ENCODE results near the gene CUL9. TPM values are rescaled to one million over a fixed set of nuclear protein-coding genes. Genes with fewer than 3 reads are reported as not detected.

CUL9 gene
- total RNA-seq, 4 donors from 2014 or later: 31.0 to 52.6 (median 38.8) TPM

- intact Hi-C loops (cut with DNase I; ENCODE audit: low total_unique reads): no loop called here
- TF ChIP-seq POLR2A (IDR thresholded peaks at IDR 0.05) (no peak), CTCF (IDR thresholded peaks at IDR 0.05) (no peak)
- Histone ChIP-seq H3K36me3 (no peaks in the 10 kb centered on the region), H3K27me3 (no peaks in the 10 kb centered on the region), H3K9me3 (no peaks in the 10 kb centered on the region), H3K27ac (no peak overlapping the region), H3K4me1 (no peaks in the 10 kb centered on the region), H3K4me3 (no peak overlapping the region)
- no peak for DNase-seq
These were observed 4.7 kb downstream of the CUL9 start for GRCh38 chr6:43186706-43187105.

GRCh38 chr6:43187821-43188220 is 5.8 kb downstream of the CUL9 start:
- intact Hi-C loops (cut with DNase I; ENCODE audit: low total_unique reads): no loop called here
- H3K4me3 ChIP-seq: no peak overlapping the region
- DNase-seq: peak in 1 of 2 donors; percentile 2
- H3K36me3 ChIP-seq: no peaks in the 10 kb centered on the region
- no peak overlapping the region for H3K27ac ChIP-seq
- H3K4me1 ChIP-seq: no peaks in the 10 kb centered on the region
- H3K9me3 ChIP-seq: no peaks in the 10 kb centered on the region
- no peaks in the 10 kb centered on the region for H3K27me3 ChIP-seq
- TF ChIP-seq POLR2A (IDR thresholded peaks at IDR 0.05) (no peak), CTCF (IDR thresholded peaks at IDR 0.05) (no peak)

- H3K27me3 ChIP-seq: no peaks in the 10 kb centered on the region
- intact Hi-C loops (cut with DNase I; ENCODE audit: low total_unique reads): no loop called here
- H3K36me3 ChIP-seq: no peaks in the 10 kb centered on the region
- H3K9me3 ChIP-seq: no peaks in the 10 kb centered on the region
- H3K4me1 ChIP-seq: no peaks in the 10 kb centered on the region
- no peak for TF ChIP-seq CTCF (IDR thresholded peaks at IDR 0.05)
- TF ChIP-seq POLR2A (IDR thresholded peaks at IDR 0.05): no peak
- H3K27ac ChIP-seq: no peak overlapping the region
- DNase-seq: peak in 1 of 2 donors; percentile 8
- H3K4me3 ChIP-seq: no peak overlapping the region
These were observed 6.4 kb downstream of the CUL9 start for GRCh38 chr6:43188426-43188825.

DNA sequence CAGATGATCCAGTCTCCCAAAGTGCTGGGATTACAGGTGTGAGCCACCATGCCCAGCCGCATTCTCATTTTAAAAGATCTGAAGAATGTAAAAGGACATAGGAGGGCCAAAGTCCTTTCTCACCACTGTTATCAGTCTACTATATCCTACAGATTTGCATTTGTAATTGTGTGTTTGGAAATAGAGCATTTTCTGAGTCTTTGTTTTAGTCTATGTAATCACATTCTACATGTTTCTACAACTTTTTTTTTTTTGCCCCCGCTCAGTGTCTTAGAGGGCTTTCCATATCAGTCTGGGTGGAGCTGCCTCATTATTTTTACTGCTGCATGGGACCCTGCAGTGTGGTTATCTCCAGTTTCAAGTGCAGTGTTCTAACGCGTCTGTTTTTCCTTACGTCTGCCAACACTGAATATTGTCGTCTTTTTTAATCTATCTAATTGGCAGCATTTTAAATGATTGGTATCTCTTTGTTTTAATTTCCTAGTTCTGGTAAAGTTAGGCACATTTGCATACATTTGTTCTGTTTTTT is 7.8 kb downstream of the CUL9 start:
- H3K27ac ChIP-seq: no peak overlapping the region
- H3K27me3 ChIP-seq: no peaks in the 10 kb centered on the region
- intact Hi-C loops (cut with DNase I; ENCODE audit: low total_unique reads): no loop called here
- no peak for TF ChIP-seq CTCF (IDR thresholded peaks at IDR 0.05)
- no peaks in the 10 kb centered on the region for H3K36me3 ChIP-seq
- H3K4me3 ChIP-seq: no peak overlapping the region
- no peaks in the 10 kb centered on the region for H3K9me3 ChIP-seq
- no peak for DNase-seq
- H3K4me1 ChIP-seq: no peaks in the 10 kb centered on the region

DNA sequence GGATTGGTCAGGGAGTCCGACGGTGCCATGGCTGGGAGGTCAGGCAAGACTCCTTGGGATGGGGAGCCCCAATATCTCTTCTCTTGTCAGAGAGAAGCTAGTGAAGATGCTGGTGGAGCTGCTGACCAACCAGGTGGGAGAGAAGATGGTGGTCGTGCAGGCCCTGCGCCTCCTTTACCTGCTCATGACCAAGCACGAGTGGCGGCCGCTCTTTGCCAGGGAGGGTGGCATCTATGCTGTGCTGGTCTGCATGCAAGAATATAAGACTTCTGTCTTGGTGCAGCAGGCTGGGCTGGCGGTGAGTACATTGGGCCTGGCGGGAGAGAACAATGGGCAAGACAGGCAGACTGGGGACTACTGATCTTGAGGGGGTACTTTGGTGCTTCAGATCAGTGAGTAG is 10.9 kb downstream of the CUL9 start:
- Histone ChIP-seq H3K4me3 (no peak overlapping the region), H3K27ac (no peak overlapping the region), H3K9me3 (no peaks in the 10 kb centered on the region), H3K36me3 (no peaks in the 10 kb centered on the region), H3K4me1 (no peaks in the 10 kb centered on the region), H3K27me3 (no peaks in the 10 kb centered on the region)
- TF ChIP-seq POLR2A (IDR thresholded peaks at IDR 0.05) (no peak), CTCF (IDR thresholded peaks at IDR 0.05) (no peak)
- DNase-seq: no peak
- intact Hi-C loops (cut with DNase I; ENCODE audit: low total_unique reads): no loop called here
